ENCODE measurements around the gene ALOXE3.

ALOXE3 gene

DNA sequence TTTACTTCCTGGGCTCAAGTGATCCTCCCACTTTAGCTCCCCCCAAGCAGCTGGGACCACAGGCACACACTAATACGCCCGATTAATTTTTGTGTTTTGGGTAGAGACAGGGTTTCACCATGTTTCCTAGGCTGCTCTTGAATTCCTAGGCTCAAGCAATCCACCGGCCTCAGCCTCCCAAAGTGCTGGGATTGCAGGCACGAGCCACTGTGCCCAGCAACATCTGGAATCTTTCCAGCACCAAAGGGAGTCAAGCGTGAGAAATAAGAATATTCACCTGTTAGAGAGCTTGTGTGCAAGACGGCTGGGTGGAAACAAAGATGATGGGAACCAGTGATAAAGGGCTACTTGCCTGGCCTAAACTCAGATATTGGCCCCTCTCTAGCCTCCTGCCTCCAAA lies 16.6 kb downstream of the ALOXE3 start:
- TF ChIP-seq CTCF (IDR thresholded peaks at IDR 0.05; ENCODE audit: poor library complexity, severe bottlenecking) = no peak
- Histone ChIP-seq H3K4me1 (ENCODE audit: insufficient read depth, poor library complexity, severe bottlenecking) (peaks cover 17% of the 10 kb centered on the region), H3K4me3 (ENCODE audit: severe bottlenecking) (no peak overlapping the region), H3K27ac (ENCODE audit: poor library complexity, severe bottlenecking) (no peak overlapping the region), H3K27me3 (ENCODE audit: insufficient read depth, poor library complexity, severe bottlenecking) (no peaks in the 10 kb centered on the region), H3K36me3 (ENCODE audit: low read depth) (no peaks in the 10 kb centered on the region), H3K9me3 (ENCODE audit: severe bottlenecking) (no peaks in the 10 kb centered on the region)
- no peak for DNase-seq (ENCODE audit: low spot score)
- no peak for ATAC-seq (ENCODE audit: low read depth)

GRCh38 chr17:8100763-8101162 lies 17.6 kb downstream of the ALOXE3 start:
- no peak for TF ChIP-seq CTCF (IDR thresholded peaks at IDR 0.05; ENCODE audit: poor library complexity, severe bottlenecking)
- DNase-seq (ENCODE audit: low spot score) (no peak), ATAC-seq (ENCODE audit: low read depth) (no peak)

DNA sequence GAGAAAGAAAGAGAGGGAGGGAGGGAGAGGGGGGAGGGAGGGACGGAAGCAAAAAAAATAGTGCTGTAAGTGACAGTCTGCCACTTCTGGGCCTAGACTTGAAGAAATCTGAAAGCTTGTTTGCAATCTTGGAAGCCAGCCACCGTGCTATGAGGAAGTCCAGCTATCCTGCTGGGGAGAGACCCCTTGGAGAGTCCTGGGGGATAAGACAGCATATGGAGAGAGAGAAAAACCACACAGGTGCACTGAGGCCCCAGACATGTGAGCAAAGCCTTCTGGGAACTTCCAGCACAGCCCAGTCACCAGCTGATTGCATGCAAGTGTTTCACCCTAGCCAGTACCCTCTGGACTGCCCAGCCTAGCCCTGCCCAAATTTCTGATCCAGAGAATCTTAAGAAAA lies 18.2 kb downstream of the ALOXE3 start:
- TF ChIP-seq CTCF (IDR thresholded peaks at IDR 0.05; ENCODE audit: poor library complexity, severe bottlenecking) = no peak
- no peak overlapping the region for H3K27ac ChIP-seq (ENCODE audit: poor library complexity, severe bottlenecking)
- H3K36me3 ChIP-seq (ENCODE audit: low read depth) = no peaks in the 10 kb centered on the region
- ATAC-seq (ENCODE audit: low read depth) (no peak), DNase-seq (ENCODE audit: low spot score) (no peak)
- no peaks in the 10 kb centered on the region for H3K9me3 ChIP-seq (ENCODE audit: severe bottlenecking)
- no peak overlapping the region for H3K4me3 ChIP-seq (ENCODE audit: severe bottlenecking)
- peaks cover 8% of the 10 kb centered on the region for H3K4me1 ChIP-seq (ENCODE audit: insufficient read depth, poor library complexity, severe bottlenecking)
- H3K27me3 ChIP-seq (ENCODE audit: insufficient read depth, poor library complexity, severe bottlenecking) = no peaks in the 10 kb centered on the region

More at GRCh38 chr17:8100763-8101162, 17.6 kb downstream of the ALOXE3 start:
- Histone ChIP-seq H3K4me3 (ENCODE audit: severe bottlenecking) (no peak overlapping the region), H3K4me1 (ENCODE audit: insufficient read depth, poor library complexity, severe bottlenecking) (peaks cover 8% of the 10 kb centered on the region), H3K36me3 (ENCODE audit: low read depth) (no peaks in the 10 kb centered on the region), H3K27ac (ENCODE audit: poor library complexity, severe bottlenecking) (no peak overlapping the region), H3K9me3 (ENCODE audit: severe bottlenecking) (no peaks in the 10 kb centered on the region), H3K27me3 (ENCODE audit: insufficient read depth, poor library complexity, severe bottlenecking) (no peaks in the 10 kb centered on the region)

- Histone ChIP-seq H3K4me3 (ENCODE audit: severe bottlenecking) (no peak overlapping the region), H3K27me3 (ENCODE audit: insufficient read depth, poor library complexity, severe bottlenecking) (no peaks in the 10 kb centered on the region), H3K4me1 (ENCODE audit: insufficient read depth, poor library complexity, severe bottlenecking) (no peaks in the 10 kb centered on the region), H3K9me3 (ENCODE audit: severe bottlenecking) (no peaks in the 10 kb centered on the region), H3K27ac (ENCODE audit: poor library complexity, severe bottlenecking) (no peak overlapping the region), H3K36me3 (ENCODE audit: low read depth) (no peaks in the 10 kb centered on the region)
- no peak for ATAC-seq (ENCODE audit: low read depth)
- TF ChIP-seq CTCF (IDR thresholded peaks at IDR 0.05; ENCODE audit: poor library complexity, severe bottlenecking) = no peak
- DNase-seq (ENCODE audit: low spot score) = no peak
Observed at GRCh38 chr17:8096541-8096940, 21.8 kb downstream of the ALOXE3 start.

DNA sequence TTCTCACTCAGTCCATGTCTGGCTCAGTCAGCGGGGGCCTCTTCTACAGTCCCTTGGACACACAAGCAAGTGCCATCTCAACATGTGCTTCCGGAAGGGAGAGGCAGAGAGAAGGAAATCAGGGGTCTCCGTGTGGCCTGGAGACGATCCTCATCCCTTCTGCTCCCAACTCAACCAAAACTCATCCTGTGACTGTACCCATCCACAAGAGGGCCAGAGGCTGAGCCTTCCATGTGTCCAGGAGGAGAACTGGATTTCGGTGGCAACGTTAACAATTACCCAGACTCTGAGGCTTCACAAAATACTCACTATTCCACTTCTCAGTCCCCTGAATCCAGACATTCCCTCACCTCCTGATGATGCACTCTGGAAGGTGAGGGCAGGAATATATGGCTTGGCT lies 23.0 kb downstream of the ALOXE3 start:
- no peak for ATAC-seq (ENCODE audit: low read depth)
- no peak for TF ChIP-seq CTCF (IDR thresholded peaks at IDR 0.05; ENCODE audit: poor library complexity, severe bottlenecking)
- no peak for DNase-seq (ENCODE audit: low spot score)
- no peaks in the 10 kb centered on the region for H3K4me1 ChIP-seq (ENCODE audit: insufficient read depth, poor library complexity, severe bottlenecking)
- H3K27ac ChIP-seq (ENCODE audit: poor library complexity, severe bottlenecking) = no peak overlapping the region
- no peak overlapping the region for H3K4me3 ChIP-seq (ENCODE audit: severe bottlenecking)
- no peaks in the 10 kb centered on the region for H3K27me3 ChIP-seq (ENCODE audit: insufficient read depth, poor library complexity, severe bottlenecking)
- no peaks in the 10 kb centered on the region for H3K9me3 ChIP-seq (ENCODE audit: severe bottlenecking)
- H3K36me3 ChIP-seq (ENCODE audit: low read depth) = no peaks in the 10 kb centered on the region

Measured in RWPE2 (cell line).